Fibroblast of pulmonary artery (primary cell): ENCODE data around the gene ISYNA1.
A peak's percentile ranks its signal among the peaks of the same experiment; 100 is the strongest.

Experiments used
- DNase-seq: peaks from one replicate; pipeline ENCODE4 v3.0.0-alpha.2; 2010; ENCODE audit warnings: low read depth
- H3K4me3 ChIP-seq: replicated peaks from 2 replicates; pipeline ENCODE4 v1.5.1; 2011; ENCODE audit warnings: low read depth, mild to moderate bottlenecking, control low read depth, low read length, moderate library complexity
- TF ChIP-seq, protein P1 (sequence below): IDR thresholded peaks from 2 replicates; pipeline ENCODE4 v1.5.1; 2011; ENCODE audit warnings: mild to moderate bottlenecking, control low read depth, low read length, inconsistent platforms; ENCODE audit errors: missing control alignments

The ISYNA1 gene

DNA sequence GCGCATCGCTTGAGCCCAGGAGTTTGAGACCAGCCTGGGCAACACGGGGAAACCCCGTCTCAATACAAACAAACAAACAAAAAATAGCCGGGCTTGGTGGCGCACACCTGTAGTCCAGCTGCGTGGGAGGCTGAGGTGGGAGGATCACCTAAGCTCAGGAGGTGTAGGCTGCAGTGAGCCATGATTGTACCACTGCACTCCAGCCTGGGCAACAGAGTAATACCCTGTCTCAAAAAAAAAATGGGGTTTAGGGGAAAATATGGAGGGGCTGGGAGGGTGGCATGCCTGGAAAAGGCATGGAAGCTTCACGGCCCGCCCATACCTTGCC lies 1.9 kb upstream of the ISYNA1 start:
- TF ChIP-seq, protein P1, sequence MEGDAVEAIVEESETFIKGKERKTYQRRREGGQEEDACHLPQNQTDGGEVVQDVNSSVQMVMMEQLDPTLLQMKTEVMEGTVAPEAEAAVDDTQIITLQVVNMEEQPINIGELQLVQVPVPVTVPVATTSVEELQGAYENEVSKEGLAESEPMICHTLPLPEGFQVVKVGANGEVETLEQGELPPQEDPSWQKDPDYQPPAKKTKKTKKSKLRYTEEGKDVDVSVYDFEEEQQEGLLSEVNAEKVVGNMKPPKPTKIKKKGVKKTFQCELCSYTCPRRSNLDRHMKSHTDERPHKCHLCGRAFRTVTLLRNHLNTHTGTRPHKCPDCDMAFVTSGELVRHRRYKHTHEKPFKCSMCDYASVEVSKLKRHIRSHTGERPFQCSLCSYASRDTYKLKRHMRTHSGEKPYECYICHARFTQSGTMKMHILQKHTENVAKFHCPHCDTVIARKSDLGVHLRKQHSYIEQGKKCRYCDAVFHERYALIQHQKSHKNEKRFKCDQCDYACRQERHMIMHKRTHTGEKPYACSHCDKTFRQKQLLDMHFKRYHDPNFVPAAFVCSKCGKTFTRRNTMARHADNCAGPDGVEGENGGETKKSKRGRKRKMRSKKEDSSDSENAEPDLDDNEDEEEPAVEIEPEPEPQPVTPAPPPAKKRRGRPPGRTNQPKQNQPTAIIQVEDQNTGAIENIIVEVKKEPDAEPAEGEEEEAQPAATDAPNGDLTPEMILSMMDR, result no peak
- DNase-seq, result no peak
- no peak overlapping the region for H3K4me3 ChIP-seq

DNA sequence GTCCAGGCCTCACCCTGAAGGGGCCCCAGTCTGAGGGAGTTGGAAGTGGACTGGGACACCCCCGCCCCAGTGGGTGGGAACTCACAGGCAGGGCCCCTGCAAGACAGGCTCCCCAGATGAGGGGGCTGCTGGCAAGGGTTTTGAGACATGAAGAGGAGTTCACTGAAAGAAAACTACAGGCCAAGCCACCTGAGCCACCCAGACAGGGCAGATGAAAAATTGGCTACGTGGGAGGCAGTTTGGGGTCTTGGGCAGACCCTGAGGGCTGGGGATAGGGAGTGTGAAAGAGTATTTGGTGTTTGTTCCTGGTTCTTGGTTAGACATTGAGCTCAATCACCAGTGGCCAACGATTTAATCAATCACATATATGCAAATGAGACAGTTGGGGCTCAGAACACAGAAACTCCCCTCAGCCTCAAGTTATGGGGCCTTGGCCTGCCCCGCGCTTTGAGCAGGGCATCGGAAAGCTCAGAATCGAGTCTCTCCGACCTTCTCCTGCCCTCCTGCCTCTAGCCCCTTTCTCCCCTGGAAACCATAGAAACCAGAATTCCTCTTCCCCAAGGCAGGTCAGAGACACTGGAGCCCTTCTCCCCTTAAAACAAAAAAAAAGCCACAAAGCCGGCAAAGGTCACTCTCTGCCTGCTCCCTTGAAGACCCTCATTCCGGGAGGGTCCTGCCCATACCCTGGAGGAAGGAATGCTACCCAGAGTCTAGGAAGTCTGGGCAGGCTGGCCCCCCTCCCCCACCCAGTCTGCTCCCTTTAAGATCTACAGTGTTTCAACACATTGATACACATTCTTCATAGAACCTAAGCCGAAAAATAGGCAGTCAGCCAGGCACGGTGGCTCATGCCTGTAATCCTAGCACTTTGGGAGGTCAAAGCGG lies 1.3 kb upstream of the ISYNA1 start:
- H3K4me3 ChIP-seq, result no peak overlapping the region
- DNase-seq, result peak; percentile 65
- TF ChIP-seq, protein P1, result peak; percentile 10

DNA sequence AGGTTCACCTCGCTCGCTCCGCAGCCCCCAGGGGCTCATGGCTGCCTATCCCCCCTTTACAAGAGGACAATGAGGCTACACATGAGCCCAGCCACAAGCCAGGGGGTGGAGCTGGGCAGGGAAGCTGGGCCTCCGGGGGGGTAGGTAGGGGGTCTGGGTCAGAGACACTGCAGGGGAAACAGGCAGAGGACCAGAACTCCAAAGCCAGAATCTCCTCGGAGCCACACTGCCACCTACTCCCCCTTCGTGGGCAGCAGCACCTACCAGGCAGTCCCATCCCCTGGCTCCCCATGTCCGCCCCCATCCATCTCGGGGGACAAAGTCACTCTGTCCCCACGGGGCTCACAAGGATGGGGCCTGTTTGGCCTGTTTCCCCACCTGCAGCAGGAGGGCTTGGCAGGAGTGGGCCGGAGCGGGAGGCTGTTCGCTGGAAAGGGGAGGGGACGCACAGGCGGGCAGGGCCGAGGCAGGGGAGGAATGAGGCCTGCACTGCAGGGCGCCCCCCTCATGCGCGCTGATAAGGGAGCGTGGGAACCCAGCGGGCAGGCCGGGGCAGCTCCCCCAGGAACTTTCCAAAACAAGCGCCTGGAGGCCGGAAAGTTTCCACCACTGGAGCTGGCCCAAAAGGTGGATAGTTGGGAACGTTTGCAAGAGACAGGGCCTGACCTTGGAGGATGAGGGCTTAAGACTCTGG lies 545 bp upstream of the ISYNA1 start:
- DNase-seq, result peak; percentile 81
- peak overlapping the region; percentile 69 for H3K4me3 ChIP-seq
- TF ChIP-seq, protein P1, result no peak

DNA sequence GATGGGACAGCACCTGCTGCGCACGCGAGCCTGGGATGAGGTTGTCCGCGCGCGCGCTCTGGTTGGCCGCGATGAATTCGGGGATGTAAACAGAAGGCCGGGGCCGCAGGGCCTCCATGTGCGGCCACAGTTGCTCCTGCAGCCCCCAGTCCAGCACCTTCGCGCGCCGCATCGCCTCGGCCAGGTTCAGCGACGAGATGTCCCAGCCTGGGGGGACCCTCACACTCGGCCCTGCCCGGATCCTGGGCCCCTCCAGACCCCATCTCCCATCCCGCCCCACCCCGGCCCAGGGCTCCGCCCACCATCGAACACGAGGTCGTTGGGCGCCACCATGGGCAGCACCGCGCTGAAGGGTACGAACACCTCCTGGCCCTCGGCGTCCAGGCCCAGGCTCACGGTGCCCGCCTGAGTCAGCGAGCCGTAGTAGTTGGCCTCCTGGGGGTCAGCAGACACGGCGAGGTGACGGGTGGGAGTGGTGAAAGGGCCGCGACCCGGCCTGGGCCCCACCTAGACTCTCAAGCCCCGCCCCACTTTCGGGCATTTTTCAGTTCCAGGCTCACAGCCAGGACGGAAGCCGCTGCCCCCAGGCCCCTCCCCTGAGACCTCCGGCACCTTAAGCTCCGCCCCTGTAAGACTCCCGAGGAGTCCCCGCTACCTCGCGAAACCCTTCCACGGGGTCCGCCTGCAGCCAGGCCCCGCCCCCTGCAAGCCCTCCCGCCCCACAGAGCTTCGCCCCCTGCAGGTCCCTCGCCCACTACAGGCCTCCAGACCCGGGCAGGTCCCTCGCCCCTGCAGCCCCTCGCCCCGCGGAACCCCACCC lies 1.1 kb downstream of the ISYNA1 start:
- TF ChIP-seq, protein P1, result no peak
- H3K4me3 ChIP-seq, result peak overlapping the region; percentile 69
- peak; percentile 94 for DNase-seq

DNA sequence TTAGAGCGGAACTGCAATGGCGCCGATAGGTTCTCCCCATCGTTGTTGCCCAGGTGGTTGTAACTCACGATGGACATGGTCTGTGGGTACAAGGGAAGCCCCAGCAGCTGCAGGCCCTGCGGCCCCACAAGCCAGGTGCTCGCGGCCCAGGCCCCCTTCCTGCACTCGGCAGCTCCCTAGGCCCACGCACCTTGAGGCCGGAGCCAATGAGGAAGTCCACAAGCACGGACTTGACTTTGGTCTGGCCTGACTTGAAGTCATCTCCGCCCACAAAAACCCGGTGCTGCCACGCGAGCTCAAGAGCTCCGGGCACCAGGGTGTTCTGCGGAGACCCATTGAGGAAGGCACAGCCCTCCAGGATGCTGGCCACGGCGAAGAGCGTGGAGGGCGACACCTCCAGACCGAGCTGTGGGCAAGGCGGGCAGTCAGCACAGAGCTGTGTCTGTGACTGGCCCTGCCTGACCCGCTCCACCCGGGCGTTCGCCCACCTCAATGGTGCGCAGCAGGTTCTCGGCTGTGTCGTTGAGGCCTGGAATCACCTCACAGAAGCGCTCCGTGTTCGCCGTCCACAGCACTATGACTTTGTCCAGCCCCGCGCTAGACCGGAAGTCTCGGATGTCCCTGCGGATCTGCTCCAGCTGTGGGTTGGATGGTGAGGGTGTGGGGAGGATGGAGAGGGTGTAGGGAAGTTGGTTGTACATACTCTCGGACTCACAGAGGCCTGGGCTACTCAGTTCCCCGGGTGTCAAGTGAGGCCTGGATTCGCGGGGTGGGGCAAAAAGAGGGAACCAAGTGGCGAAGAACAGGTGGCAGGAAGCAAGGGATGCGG lies 1.9 kb downstream of the ISYNA1 start:
- no peak overlapping the region for H3K4me3 ChIP-seq
- TF ChIP-seq, protein P1, result no peak
- DNase-seq, result no peak

DNA sequence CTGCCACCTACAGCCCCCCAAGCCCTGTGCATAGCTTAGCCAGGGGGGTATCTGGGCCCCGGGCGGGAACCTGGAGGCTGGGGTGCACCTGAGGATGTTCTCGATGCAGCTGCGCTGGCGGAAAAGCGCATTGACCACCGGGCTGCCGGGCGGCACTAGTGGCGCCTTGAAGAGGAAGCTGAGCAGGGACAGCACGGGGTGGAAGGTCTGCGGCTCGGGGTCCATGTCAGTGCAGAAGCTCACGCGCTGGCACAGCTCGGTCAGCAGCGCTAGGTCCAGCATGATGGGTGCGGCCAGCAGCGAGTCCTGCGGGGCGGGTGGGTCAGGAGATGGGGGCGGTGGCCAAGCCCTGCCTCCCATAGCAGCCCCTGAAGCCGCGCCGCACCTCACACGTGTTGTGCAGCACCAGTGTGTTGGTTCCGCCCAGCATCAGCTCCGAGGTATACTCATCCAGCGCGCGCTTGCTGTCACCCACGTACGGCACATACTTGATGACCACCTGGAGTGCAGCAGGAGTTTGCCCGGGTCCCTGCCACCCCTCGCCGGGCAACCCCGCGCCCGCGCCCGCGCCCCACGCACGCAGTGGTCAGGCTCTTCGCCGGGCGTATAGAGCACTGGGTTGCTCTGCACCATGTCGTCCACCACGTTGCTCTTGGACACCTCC lies 2.6 kb downstream of the ISYNA1 start:
- no peak overlapping the region for H3K4me3 ChIP-seq
- DNase-seq, result no peak
- TF ChIP-seq, protein P1, result no peak
